Right lobe of liver (tissue), 6 donors: ENCODE results near the gene RHBG. TPM values are rescaled to one million over a fixed set of nuclear protein-coding genes. Genes with fewer than 3 reads are reported as not detected.
"Not testable (repeated sequence)": the region's sequence is repeated elsewhere in the genome, so short reads cannot be mapped to it uniquely, and the experiment has no call there.

Source experiments
- ATAC-seq, 4 donors: fragments of 200-7000 bp; cut with Tn5 transposase; one replicate each; pipeline ENCODE4 v1.9.1; 2020; ENCODE audit warnings: mild to moderate bottlenecking in 4 of 4, moderate library complexity in 4 of 4
- DNase-seq, 3 donors: peaks; one replicate each; pipeline ENCODE4 v3.0.0-alpha.2; 2020
- H3K27ac ChIP-seq, 3 donors: fragments of 200-600 bp; one replicate each; pipeline ENCODE4 v1.8.0; 2022
- H3K27me3 ChIP-seq, 2 donors: fragments of 200-600 bp; one replicate each; pipeline ENCODE4 v1.8.0; 2022
- H3K36me3 ChIP-seq, 4 donors: fragments of 200-600 bp; sonication (generic) in 1 of 4; one replicate each; pipeline versions ENCODE4 v1.5.1 to v1.8.0; 2017 to 2022; ENCODE audit warnings: control low read depth in 1 of 4
- H3K4me1 ChIP-seq, 4 donors: fragments of 200-600 bp; sonication (generic) in 1 of 4; one replicate each; pipeline versions ENCODE4 v1.5.1 to v1.8.0; 2017 to 2022; ENCODE audit warnings: control low read depth in 1 of 4
- H3K4me3 ChIP-seq, 3 donors: fragments of 200-600 bp; one replicate each; pipeline ENCODE4 v1.8.0; 2022
- H3K9me3 ChIP-seq, 4 donors: fragments of 200-600 bp; sonication (generic) in 1 of 4; one replicate each; pipeline versions ENCODE4 v1.5.1 to v1.8.0; 2017 to 2022; ENCODE audit warnings: control low read depth in 1 of 4
- CTCF ChIP-seq, 4 donors: fragments of 200-600 bp in 3 of 4; fragments of 450-650 bp in 1 of 4; IDR thresholded peaks; one replicate each; pipeline versions ENCODE4 v1.5.1 to v1.8.0; 2016 to 2022; ENCODE audit warnings: antibody characterized with exemption in 4 of 4, mild to moderate bottlenecking in 2 of 4
- POLR2A ChIP-seq: fragments of 450-650 bp; IDR thresholded peaks from one replicate; pipeline ENCODE4 v1.6.1; 2017; ENCODE audit warnings: antibody characterized with exemption, mild to moderate bottlenecking
- WGBS: methylation state at CpG from one replicate; pipeline ENCODE4 v1.1.6; 2018; ENCODE audit warnings: low coverage, low lambda C conversion rate; ENCODE audit not compliant: insufficient coverage; ENCODE audit errors: missing lambda C conversion rate; 5-methylcytosine and 5-hydroxymethylcytosine counted together
- intact Hi-C, 2 donors: fragments of 100-400 bp; cut with DNase I; formaldehyde crosslinking; loops; one replicate each; pipeline versions ENCODE4 v1.11.2 to v1.14.1; 2022
- total RNA-seq, 6 experiments: library from RNA; depleted of rRNA in 2 of 6; stranded (reverse); fragments of >200 nt in 2 of 6; fragmentation: NEBNext Ultra II Directional in 3 of 6; extraction: Animal tissue kit (Norgen Biotek cat#: 25700) in 3 of 6; gene quantifications; one replicate each; pipeline versions ENCODE4 v1.1.0 to v1.2.4, GENCODE V29; 2016 to 2023
- donor health status: DM: no; HTN: yes; CAD: no.
- donor health status: DM: no; HTN: no; CAD: no.
- donor health status: DM: no; HTN: no; CAD: no.
- donor health status: DM: no; HTN: yes; CAD: no.
- donor health status: DM: no; HTN: yes; CAD: no.

RHBG gene
- total RNA-seq, 6 experiments from 2014 or later, result 0.42 to 1.6 (median 1.1) TPM; not detected in 2

GRCh38 chr1:156366378-156367166, 2.4 kb upstream of the RHBG start:
- intact Hi-C loops, result no loop called here
- no peak overlapping the region for H3K27ac ChIP-seq
- no peaks in the 10 kb centered on the region for H3K27me3 ChIP-seq
- H3K9me3 ChIP-seq, result no peaks in the 10 kb centered on the region
- H3K36me3 ChIP-seq, result no peaks in the 10 kb centered on the region
- no peak overlapping the region for H3K4me3 ChIP-seq
- no peak for DNase-seq
- TF ChIP-seq CTCF (IDR thresholded peaks at IDR 0.05) (no peak), POLR2A (no peak)
- peaks cover 0 to 22% (median 0%) of the 10 kb centered on the region in 4 donors for H3K4me1 ChIP-seq
- ATAC-seq, result no peak
- WGBS, result 100% methylated on average over 1 of the region's 5 CpGs

GRCh38 chr1:156367383-156368156, 1.4 kb upstream of the RHBG start:
- Histone ChIP-seq H3K4me3 (no peak overlapping the region), H3K4me1 (peaks cover 0 to 23% (median 0%) of the 10 kb centered on the region in 4 donors), H3K27ac (no peak overlapping the region), H3K9me3 (no peaks in the 10 kb centered on the region), H3K36me3 (no peaks in the 10 kb centered on the region), H3K27me3 (no peaks in the 10 kb centered on the region)
- DNase-seq (no peak), ATAC-seq (no peak)
- intact Hi-C loops, result no loop called here
- TF ChIP-seq CTCF (IDR thresholded peaks at IDR 0.05), result no peak
- no peak for TF ChIP-seq POLR2A
- WGBS, result 68% methylated on average over 6 of the region's 9 CpGs

GRCh38 chr1:156368157-156368658, 803 bp upstream of the RHBG start:
- Histone ChIP-seq H3K4me3 (no peak overlapping the region), H3K9me3 (no peaks in the 10 kb centered on the region), H3K4me1 (peaks cover 0 to 23% (median 0%) of the 10 kb centered on the region in 4 donors), H3K36me3 (no peaks in the 10 kb centered on the region), H3K27ac (peak overlapping the region in 1 of 3 donors; percentile 11), H3K27me3 (no peaks in the 10 kb centered on the region)
- TF ChIP-seq POLR2A (no peak), CTCF (IDR thresholded peaks at IDR 0.05) (no peak)
- intact Hi-C loops, result no loop called here
- DNase-seq (no peak), ATAC-seq (peak in 3 of 4 donors; percentile 6 to 44 (median 13))
- 72% methylated on average over 4 of the region's 7 CpGs for WGBS

GRCh38 chr1:156369685-156370286, 775 bp downstream of the RHBG start:
- H3K27me3 ChIP-seq, ATAC-seq, H3K27ac ChIP-seq, intact Hi-C loops, DNase-seq, H3K9me3 ChIP-seq, H3K36me3 ChIP-seq: not testable (repeated sequence)
- Histone ChIP-seq H3K4me1 (peaks cover 0 to 23% (median 0%) of the 10 kb centered on the region in 4 donors), H3K4me3 (peak overlapping the region in 2 of 3 donors; percentile 55 to 65)
- WGBS, result 75% methylated on average over 9 of the region's 10 CpGs
